HG03460 (cell line): ENCODE results near the gene CACNA1S.

Experiments
- ATAC-seq: cut with Tn5 transposase; IDR thresholded peaks from one replicate; pipeline ENCODE4 v1.9.1; 2021; ENCODE audit not compliant: unreplicated experiment

The CACNA1S gene

DNA sequence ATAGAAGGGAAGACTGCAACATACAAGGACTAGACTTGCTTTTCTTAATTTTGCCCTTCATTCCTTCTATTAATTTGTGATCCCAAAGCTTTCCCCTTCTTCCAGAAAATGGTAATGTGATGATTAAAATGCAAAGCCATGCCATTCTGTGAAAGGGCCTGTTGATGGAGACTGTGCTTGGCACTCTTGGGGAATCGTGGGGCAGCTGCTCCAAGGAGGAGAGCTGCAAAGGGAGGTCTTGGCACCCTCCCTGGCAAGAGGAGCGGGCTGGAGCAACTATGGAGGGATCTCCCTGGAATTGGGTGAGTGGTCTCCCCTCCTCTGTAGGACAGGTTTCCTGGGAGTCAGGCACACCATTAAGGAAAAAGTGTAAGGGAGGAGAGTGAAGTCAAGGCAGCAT lies 16.6 kb downstream of the CACNA1S start:
- ATAC-seq, result no peak

DNA sequence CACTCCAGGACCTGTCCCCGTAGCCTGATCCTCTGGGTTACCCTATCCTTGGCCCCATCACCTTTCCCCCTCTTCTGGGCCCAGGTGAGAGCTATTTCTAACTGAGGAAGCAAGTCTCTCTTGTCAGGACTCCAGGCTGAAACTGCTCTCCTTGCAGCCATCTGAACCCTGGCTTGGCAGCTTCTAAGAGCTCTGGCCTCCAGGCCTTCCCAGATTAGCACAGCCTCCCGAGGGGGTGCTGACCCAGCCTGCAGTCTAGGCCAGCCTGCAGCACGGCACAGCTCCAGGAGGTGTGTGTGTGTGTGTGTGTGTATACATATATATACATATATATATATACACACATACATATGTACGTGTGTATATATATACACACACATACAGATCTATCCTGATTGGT lies 17.4 kb downstream of the CACNA1S start:
- no peak for ATAC-seq

DNA sequence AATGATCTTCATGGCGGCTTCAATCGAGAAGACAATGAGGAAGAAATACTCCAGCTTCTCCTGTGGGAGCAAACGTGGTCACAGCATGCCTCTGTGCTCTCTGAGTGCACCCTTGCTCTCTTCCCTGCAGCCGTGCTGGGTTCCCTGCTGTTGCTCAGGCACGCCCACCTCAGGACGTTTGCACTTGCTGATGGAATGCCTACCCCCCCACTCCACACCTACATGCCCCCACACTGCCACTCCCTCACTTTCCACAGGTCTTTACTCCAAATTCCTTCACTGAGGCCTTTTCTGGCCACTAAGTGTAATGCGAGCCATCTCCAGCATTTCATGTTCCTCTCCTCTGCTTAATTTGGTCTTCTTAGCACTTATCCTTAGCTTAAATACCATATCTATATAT lies 18.3 kb downstream of the CACNA1S start:
- no peak for ATAC-seq

DNA sequence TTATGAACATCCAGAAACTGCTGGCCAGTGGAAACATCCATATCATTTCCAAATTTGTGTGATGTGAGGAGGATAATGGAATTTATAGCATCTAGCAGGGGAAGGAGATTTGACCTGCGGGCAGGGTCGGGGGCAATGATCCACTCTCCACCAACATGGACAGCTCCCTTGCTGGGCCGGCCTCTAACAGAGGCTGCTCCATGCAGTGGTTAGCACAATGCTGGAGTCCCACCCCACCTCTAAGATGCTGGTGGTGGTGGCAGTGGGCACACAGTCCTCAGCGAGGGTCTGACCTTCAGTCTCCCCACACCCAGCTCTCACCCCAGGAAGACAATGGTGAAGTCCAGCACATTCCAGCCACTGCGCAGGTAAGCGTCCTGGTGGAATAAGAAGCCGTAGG lies 18.7 kb downstream of the CACNA1S start:
- no peak for ATAC-seq

DNA sequence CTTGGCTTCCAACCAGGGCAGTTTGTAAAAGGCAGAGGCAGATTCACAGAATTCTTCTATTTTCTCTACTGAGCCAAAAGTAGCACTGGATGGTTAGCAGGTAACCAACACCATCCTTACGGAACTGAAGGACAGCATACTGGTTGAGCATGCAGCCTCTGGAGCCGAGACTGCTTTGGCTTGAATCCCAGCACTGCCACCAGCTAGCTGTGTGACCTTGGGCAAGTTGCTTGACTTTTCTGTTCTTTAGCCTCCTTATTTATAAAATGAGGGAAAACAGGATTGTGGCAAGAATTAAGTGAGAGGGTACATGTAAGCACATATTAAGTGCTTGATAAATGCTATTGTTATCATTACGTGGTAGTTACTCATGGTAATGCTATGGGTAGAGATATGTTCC lies 19.5 kb downstream of the CACNA1S start:
- no peak for ATAC-seq

DNA sequence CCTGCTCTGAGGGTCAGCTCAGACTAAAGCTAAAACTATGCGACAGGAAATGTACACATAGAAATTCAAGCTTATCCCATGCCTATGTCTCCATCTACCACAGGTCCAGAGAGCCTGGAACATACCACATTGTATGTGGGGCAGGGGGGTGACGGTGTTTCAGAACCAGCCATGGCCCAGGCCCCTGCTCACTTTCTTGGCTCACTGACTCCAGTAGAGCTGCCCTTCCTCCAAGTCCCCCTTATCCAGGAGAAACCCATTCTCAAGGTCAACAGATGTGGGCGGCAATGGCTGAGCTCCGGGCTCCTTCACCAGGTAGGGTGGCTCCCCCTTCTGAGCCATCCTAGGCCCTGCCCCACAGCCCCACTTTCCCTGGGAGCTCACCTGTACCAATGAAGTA lies 21.0 kb downstream of the CACNA1S start:
- ATAC-seq, result no peak

DNA sequence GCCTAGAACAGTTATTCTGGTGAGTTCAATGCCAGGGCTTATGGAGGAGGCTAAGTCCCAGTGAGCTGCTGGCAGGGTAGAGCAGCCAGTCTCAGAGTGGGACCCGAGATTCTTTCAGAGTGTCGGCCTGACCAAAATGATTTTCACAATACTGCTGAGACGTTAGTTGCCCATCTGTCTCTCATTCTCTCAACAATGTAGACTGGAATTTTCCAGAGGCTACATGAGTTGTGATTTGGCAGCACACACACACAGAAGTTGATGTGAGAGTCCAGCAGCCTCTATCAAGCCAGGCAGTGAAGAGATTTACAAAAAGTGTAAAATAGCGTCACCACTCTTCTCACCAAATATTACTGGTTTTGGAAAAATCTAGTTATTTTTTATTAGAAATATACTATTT lies 21.7 kb downstream of the CACNA1S start:
- ATAC-seq, result no peak

DNA sequence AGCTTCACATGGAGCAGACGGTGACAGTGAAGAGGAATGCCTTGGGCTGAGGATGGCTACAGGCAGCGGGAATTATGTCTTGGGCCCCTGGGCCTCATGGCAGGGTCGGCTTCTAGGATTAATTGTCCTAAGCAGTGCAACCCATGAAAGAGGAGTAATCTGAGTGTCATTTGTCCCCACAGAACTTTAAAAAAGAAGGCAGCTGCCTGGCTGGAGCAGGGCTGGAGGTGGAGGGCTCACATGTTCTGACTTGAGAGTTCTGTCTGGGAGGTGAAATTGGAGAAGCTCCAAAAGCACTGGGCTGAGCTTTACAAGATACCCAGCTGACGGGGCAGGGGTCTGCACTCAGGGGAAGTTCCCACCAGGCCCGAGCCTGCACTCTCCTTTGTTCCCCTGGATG lies 22.6 kb downstream of the CACNA1S start:
- no peak for ATAC-seq

DNA sequence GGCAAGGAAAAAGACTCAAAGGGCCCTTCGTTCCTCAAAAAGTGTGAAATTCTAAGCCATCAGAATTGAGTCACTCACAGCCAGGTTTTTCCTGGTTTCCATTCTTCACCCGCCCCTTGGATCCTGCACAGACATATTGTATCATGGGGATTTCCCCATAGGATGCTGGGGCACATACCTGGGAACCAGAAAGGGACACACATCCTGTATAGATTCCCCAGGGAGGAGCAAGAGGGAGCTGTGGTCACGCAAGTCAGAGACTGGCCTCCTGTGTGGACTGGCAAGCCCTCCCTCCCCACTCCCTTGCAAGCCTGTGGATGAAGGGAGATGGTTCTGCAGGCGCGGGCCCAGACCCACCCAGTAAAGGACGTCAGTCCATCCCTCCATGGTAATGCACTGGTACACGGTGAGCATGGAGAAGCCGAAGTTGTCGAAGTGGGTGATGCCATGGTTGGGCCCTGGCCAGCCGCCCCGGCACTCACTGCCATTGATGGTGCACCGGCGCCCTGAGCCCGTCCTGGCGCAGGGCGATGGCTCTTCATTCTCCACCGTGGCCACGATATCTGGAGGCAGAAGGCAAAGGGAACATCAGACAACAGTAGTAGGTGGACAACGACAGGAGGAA lies 23.2 kb downstream of the CACNA1S start:
- ATAC-seq, result no peak

DNA sequence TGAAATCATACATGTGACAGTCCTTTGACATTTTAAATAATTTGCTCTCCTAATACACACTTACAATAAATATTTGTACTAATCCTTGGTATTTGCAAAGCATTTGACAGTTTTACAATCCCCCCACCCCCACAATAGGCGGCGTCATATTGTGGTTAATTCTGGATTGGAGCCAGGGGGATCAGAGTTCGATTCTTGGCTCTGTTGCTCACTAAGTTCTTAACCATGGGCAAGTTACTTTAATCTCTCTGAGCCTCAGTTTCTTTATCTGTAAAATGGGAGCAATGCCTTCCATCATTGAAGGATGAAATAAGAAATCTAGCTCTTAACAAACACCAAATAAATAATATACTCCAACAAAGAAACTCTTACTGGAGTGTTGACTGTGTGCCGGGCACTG lies 23.8 kb downstream of the CACNA1S start:
- no peak for ATAC-seq

DNA sequence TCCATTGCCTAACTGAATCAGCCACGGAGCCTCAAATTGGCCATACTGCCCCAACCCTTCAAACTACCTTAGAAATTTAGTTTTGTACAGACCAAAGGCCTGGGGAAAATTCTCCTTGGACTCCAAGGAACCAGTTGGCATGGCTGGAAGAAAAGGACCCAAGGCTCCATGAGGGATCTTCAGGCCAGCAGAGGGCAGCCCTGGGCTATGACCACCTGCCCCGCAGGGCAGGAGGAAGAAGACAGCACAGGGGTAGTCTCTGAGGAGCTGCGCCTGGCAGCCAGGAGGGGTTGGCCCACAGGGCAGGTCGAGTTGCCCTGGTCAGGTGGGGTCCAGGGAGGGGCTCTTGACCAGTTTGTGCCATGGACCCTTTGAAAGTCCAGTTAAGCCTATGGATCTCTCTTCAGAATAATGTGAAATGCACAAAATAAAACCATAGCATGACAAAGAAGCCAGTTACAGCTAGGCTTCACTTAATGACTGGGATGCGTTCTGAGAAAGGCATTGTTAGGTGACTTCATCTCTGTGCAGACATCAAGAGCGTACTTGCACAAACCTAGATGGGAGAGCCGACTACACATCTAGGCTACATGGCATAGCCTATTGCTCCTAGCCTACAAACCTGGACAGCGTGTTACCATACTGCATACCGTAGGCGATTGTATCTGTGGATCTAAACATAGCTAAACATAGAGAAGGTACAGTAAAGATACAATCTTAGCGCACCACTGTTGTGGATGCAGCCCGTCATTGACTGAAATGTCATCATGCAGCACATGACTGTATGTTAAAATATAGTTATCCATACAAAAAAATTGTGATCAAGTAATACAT lies 26.1 kb downstream of the CACNA1S start:
- ATAC-seq, result no peak

DNA sequence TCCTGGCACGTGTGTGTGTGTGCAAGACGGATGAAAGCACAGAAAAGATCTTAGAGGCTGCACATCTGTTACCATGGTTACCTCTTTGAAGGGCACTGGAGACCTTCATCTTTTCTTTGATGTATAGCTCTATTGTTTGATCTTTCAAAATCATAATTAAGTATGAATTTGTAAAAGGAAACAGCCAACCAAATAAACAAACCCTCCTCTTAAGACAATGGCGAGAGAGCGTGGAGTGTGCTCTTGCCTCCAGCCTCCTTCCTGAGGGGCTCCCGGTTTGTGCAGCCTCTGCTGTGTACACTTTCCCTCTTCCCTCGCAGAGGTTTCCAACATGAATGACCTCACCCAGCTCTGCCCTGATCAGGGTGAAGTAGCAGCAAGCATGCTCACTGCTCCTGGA lies 27.9 kb downstream of the CACNA1S start:
- no peak for ATAC-seq

DNA sequence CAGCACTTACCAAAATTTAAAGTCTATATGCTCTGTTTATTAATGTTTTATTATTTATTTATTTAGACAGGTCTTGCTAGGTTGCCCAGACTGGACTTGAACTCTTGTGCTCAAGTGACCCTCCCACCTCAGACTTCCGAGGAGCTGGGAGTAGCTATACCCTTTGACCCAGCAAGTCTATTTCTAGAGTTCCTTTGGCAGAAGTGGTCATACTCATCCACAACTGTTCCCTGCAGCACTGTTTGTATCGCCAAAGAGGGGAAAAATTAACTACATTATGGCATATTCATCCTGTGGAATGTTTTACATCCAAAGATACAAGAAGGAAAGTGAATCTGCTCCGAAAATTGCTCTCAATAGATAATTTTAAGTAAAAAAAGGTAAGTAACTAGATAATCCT lies 28.5 kb downstream of the CACNA1S start:
- ATAC-seq, result no peak

DNA sequence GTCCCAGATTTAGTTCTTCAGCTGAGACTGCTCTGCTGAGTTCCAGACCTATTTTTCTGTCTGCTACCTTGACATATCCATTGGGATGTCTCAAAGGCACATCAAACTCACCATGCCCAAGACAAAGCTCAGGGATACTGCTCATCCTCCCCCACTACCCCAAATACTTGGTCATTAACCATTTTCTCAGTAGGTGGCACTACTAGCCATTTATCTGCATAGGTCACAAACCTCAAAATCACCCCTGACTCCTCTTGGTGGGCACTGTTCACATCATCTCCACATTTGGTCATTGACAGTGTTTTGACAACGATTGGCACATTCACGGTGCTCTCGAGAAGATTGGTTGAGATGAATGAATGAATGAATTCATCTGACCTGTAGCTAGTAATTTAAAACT lies 32.1 kb downstream of the CACNA1S start:
- ATAC-seq, result no peak

DNA sequence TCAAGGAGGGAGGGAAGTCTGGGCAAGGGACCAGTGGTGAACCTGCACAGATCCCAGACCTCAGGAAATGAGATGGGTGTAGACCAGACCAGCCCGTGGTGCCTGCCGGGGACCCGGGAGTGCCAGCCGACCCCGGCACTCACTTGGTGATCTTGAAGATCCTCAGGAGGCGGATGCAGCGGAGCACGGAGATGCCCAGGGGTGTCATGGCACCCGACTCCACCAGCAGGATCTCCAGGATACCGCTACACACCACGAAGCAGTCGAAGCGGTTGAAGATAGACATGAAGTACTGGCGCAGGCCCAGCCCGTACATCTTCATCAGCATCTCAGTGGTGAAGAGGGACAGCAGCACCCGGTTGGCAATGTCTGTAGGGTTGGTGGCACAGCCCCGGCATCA lies 34.5 kb downstream of the CACNA1S start:
- no peak for ATAC-seq

DNA sequence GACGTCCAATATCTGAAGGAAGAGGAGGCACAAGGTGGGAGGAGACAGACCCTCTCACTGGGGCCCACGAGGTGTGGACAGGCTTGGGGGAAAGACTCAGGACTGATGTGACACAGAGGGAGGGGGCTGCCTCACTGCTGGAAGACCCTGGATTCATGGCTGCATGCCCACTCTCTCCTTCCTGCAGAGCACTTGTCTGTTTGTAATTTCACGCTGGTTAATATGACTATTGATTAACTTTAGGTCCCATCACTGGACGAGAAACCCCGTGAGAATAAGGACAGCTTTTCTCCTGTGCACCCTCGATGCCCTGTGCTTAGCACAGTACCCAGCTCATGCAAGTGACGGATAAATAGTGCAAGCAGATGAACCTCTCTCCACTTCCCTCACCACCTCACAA lies 35.1 kb downstream of the CACNA1S start:
- no peak for ATAC-seq

DNA sequence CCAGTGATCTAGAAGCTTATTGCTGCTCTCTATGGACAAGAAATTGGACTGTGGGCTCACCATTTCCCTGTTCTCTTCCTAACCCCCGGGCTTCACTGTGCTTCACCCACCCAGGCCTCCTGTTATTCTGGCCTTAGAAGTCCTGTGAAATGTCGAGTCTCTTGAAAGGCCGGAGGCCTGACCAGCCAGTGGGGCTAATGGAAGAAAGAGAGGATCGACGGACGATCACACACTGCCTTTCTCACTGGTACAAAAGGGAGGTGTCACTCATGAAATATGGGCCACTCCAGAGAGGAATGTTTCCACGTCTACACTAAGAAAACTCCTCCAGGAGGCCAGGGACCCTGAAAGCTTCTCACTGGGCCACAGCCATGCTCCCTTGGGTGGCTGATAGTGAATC lies 36.1 kb downstream of the CACNA1S start:
- no peak for ATAC-seq

DNA sequence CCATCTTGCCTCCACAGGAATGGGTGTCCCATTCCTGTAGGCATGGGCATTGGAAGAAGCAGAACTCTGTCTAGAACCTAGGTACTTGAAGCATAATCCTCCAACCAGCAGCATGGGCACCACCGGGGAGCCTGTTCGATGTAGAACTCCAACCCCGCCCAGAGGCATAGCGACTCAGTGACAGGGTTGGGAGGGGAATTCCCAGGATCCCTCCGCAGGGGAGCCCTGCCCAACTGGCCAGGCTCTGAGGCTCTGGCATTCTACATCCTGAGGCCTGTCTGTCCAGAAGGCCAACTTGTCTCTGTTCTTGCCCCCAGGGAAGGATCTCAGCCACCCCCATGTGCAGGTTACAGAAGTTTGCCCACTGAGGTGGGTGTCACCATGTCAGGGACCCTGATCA lies 38.2 kb downstream of the CACNA1S start:
- ATAC-seq, result no peak

DNA sequence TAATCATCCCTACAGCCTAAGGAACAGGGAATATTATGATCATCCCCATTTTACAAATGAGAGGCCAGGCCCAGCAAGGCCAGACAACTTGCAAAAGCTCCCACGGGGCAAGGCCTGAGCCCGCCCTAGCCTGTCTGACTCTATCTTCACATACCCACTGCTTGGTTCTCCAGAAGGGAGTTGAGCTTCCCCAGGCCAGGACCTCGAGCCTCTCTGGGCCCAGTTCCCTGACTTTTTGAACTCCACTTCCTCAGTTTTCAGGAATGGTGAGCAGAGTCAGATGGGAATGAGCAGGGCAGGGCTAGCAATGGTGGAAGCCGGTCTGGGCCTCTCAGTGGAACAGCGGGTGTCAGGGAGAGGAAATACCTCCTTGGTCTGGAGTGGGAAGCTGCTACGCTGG lies 39.3 kb downstream of the CACNA1S start:
- ATAC-seq, result no peak

DNA sequence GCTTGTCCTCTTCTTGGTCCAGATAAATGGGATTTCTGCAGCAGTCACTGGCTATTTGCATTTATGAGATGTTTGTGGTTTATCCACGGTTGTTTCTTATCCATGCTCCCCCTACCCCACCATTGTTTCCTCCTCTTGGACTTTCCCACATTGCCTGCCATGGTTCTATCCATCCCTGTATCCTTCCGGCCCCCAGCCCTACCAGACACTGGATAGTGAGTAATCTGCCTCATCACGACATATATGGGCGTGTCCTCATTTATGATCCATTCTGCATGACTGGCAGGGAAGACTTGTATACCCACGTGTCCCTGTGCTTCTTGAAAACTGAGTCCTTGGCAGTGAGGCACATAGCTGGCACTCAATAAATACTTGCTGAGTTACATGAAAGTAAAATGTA lies 40.1 kb downstream of the CACNA1S start:
- ATAC-seq, result no peak

DNA sequence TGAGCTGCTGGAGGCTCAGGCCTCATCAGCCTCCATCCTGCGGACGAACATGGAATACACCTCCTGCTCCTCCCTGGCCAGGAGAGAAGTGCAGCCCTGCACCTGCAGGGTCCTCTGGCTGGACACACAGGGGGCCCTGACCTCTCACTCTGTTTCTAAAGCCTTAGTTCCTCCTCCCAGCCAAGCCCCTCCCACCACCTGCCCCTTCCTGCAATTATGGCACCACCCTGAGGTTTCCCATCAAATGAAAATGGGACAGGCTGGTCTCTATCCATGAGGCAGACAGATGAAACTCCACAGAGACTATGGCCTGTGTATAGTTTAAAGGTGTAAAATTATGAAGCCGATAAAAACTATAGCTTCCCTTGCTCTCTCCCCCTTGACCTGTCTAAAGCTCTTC lies 42.6 kb downstream of the CACNA1S start:
- ATAC-seq, result no peak

DNA sequence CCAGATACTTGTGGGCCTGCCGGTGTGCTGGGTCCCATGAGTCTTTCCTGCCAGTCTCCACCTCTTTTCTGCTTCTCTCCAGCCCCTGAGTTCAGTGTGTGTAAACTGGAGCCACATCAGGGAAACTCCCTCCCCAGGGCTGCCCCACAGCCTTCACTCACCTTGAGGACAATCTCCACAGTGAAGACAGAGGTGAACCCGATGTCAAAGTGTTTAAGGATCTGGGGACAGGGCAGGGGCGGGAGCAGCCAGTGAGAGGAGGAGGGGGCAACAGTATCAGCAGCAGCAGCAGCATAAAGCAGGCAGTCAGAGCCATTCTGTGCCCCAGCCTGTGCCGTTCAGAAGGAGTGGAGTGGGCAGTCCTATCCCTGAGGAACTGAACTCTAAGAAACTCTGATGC lies 43.2 kb downstream of the CACNA1S start:
- no peak for ATAC-seq

DNA sequence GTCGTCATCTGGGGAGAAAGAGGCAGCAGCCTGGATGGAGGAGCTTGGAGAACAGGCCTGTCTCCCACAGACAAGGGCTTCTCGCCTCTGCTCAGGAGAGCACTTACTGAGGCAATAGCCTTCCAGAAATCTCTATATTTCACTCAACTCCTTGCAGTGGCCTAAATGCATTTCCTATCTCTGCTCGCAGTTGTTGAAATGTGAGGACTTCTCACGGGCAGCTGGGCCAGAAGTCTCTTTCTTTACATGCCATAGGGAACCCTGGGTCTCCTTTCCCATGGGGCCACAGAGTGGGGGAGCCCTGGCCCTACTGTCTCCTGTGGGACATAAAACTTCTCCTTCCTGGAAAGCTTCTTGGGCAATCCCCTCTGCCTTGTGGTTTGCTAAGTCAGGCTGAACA lies 45.2 kb downstream of the CACNA1S start:
- no peak for ATAC-seq
